Keratinocyte (primary cell): Measurements from ENCODE around the gene ARHGAP35.

Experiments
- EZH2 ChIP-seq: IDR thresholded peaks from one replicate; pipeline ENCODE4 v1.6.1; 2012; ENCODE audit warnings: inconsistent platforms, mild to moderate bottlenecking, low read length, moderate library complexity
- TF ChIP-seq, protein P1 (sequence below), 3 experiments: IDR thresholded peaks in 1 of 3; conservative IDR thresholded peaks in 1 of 3; optimal IDR thresholded peaks in 1 of 3; 2 replicates in 2 of 3; 3 replicates in 1 of 3; pipeline versions ENCODE3 to v1.5.1; 2011; ENCODE audit warnings: low read length in 3 of 3, mild to moderate bottlenecking in 3 of 3, moderate library complexity in 2 of 3, control low read depth in 1 of 3, inconsistent platforms in 1 of 3; ENCODE audit not compliant: insufficient read depth in 2 of 3; ENCODE audit errors: extremely low read depth in 1 of 3

DNA sequence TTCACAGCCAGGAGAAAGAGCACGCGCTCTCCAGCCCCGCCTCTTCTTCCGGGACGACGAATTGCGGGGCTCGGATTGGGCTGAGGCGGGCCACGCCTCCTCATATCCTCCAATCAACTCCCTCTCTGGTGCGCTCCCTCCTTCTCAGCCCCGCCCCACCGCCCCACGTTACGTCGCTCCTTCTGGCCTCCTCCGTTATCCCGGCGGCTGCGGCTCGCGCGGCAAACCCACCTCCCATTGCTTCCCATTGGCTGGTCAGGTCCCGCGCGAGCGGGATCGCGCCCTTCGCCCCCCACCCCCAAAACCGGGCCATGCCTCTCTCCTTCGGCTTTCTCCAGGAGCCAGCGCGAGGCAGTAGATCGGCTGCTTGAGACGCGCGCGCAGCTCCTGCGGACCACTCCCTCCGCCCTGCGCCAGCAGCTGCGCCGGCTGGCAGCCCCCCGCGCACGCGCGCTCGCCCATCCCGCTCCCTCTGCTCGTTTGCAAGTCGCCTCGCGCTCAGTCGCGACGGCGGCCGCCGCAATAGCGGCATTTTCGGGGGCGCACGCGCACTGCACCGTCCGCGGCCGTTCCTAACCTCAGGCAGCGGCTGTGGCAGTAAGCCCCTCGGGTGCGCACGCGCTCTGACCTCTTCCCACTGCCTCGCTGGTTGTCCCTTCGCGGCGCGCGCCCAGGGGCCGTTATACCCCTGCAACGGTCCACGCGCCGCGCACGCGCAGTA lies 512 bp upstream of the ARHGAP35 start:
- TF ChIP-seq, protein P1, sequence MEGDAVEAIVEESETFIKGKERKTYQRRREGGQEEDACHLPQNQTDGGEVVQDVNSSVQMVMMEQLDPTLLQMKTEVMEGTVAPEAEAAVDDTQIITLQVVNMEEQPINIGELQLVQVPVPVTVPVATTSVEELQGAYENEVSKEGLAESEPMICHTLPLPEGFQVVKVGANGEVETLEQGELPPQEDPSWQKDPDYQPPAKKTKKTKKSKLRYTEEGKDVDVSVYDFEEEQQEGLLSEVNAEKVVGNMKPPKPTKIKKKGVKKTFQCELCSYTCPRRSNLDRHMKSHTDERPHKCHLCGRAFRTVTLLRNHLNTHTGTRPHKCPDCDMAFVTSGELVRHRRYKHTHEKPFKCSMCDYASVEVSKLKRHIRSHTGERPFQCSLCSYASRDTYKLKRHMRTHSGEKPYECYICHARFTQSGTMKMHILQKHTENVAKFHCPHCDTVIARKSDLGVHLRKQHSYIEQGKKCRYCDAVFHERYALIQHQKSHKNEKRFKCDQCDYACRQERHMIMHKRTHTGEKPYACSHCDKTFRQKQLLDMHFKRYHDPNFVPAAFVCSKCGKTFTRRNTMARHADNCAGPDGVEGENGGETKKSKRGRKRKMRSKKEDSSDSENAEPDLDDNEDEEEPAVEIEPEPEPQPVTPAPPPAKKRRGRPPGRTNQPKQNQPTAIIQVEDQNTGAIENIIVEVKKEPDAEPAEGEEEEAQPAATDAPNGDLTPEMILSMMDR (optimal IDR thresholded peaks at IDR 0.05 in 1 of 3, IDR thresholded peaks at IDR 0.05 in 1 of 3, conservative IDR thresholded peaks at IDR 0.05 in 1 of 3; ENCODE audit: extremely low read depth in 1 of 3, insufficient read depth in 2 of 3, low read length in 3 of 3), result no peak
- no peak for TF ChIP-seq EZH2
